HG03095 (cell line): ENCODE data around the gene CADPS2.

Experiments used
- ATAC-seq: cut with Tn5 transposase; IDR thresholded peaks from one replicate; pipeline ENCODE4 v1.9.1; 2021; ENCODE audit warnings: moderate library complexity; ENCODE audit not compliant: unreplicated experiment

CADPS2 gene

GRCh38 chr7:122618585-122619189 is 267.6 kb downstream of the CADPS2 start:
- no peak for ATAC-seq

GRCh38 chr7:122616951-122617350 is 269.3 kb downstream of the CADPS2 start:
- ATAC-seq, result no peak

- ATAC-seq, result no peak
These were observed 280.3 kb downstream of the CADPS2 start for GRCh38 chr7:122605929-122606328.

- no peak for ATAC-seq
These were observed 282.0 kb downstream of the CADPS2 start for GRCh38 chr7:122604251-122604650.

- ATAC-seq, result no peak
These were observed 283.5 kb downstream of the CADPS2 start for GRCh38 chr7:122602800-122603199.

- no peak for ATAC-seq
These were observed 285.6 kb downstream of the CADPS2 start for GRCh38 chr7:122600630-122601029.

GRCh38 chr7:122600042-122600441 is 286.2 kb downstream of the CADPS2 start:
- ATAC-seq, result no peak

GRCh38 chr7:122597277-122597676 is 289.0 kb downstream of the CADPS2 start:
- no peak for ATAC-seq

GRCh38 chr7:122595885-122596284 is 290.4 kb downstream of the CADPS2 start:
- ATAC-seq, result no peak

- no peak for ATAC-seq
These were observed 297.6 kb downstream of the CADPS2 start for GRCh38 chr7:122588621-122589020.

GRCh38 chr7:122584676-122585251 is 301.5 kb downstream of the CADPS2 start:
- no peak for ATAC-seq

GRCh38 chr7:122578350-122578749 is 307.9 kb downstream of the CADPS2 start:
- no peak for ATAC-seq

GRCh38 chr7:122577449-122578003 is 308.7 kb downstream of the CADPS2 start:
- no peak for ATAC-seq

GRCh38 chr7:122572706-122573105 is 313.6 kb downstream of the CADPS2 start:
- ATAC-seq, result no peak

- no peak for ATAC-seq
These were observed 324.9 kb downstream of the CADPS2 start for GRCh38 chr7:122561326-122561725.

- ATAC-seq, result no peak
These were observed 329.3 kb downstream of the CADPS2 start for GRCh38 chr7:122556873-122557542.

GRCh38 chr7:122556219-122556618 is 330.0 kb downstream of the CADPS2 start:
- ATAC-seq, result no peak

GRCh38 chr7:122553761-122554160 is 332.5 kb downstream of the CADPS2 start:
- ATAC-seq, result no peak

- no peak for ATAC-seq
These were observed 333.5 kb downstream of the CADPS2 start for GRCh38 chr7:122552769-122553168.

- ATAC-seq, result no peak
These were observed 335.7 kb downstream of the CADPS2 start for GRCh38 chr7:122550545-122550944.

- ATAC-seq, result no peak
These were observed 336.7 kb downstream of the CADPS2 start for GRCh38 chr7:122549578-122549977.

GRCh38 chr7:122546496-122546895 is 339.8 kb downstream of the CADPS2 start:
- no peak for ATAC-seq
